ENCODE results near the gene WNK1.
"Not testable (repeated sequence)": the region's sequence is repeated elsewhere in the genome, so short reads cannot be mapped to it uniquely, and the experiment has no call there.

The WNK1 gene

GRCh38 chr12:788288-788687 lies 35.9 kb downstream of the WNK1 start:
- Histone ChIP-seq H3K9me3 (ENCODE audit: low read length) (no peaks in the 10 kb centered on the region), H3K27me3 (ENCODE audit: control insufficient read depth in 1 of 2, insufficient read depth in 2 of 2, low read length in 2 of 2) (no peaks in the 10 kb centered on the region), H3K4me1 (ENCODE audit: insufficient read depth, low read length) (peaks cover 20% of the 10 kb centered on the region), H3K36me3 (ENCODE audit: insufficient read depth, low read length) (no peaks in the 10 kb centered on the region), H3K27ac (ENCODE audit: low read depth, low read length) (no peak overlapping the region), H3K9ac (ENCODE audit: low read length) (no peak overlapping the region), H3K4me3 (ENCODE audit: low read depth in 1 of 2, low read length in 2 of 2) (no peak overlapping the region)

- not testable (repeated sequence) for H3K4me3 ChIP-seq (ENCODE audit: low read depth in 1 of 2, low read length in 2 of 2); H3K36me3 ChIP-seq (ENCODE audit: insufficient read depth, low read length); H3K9ac ChIP-seq (ENCODE audit: low read length); H3K27ac ChIP-seq (ENCODE audit: low read depth, low read length); H3K27me3 ChIP-seq (ENCODE audit: control insufficient read depth in 1 of 2, insufficient read depth in 2 of 2, low read length in 2 of 2); H3K9me3 ChIP-seq (ENCODE audit: low read length)
- peaks cover 25% of the 10 kb centered on the region for H3K4me1 ChIP-seq (ENCODE audit: insufficient read depth, low read length)
Observed at GRCh38 chr12:788762-789161, 36.4 kb downstream of the WNK1 start.

DNA sequence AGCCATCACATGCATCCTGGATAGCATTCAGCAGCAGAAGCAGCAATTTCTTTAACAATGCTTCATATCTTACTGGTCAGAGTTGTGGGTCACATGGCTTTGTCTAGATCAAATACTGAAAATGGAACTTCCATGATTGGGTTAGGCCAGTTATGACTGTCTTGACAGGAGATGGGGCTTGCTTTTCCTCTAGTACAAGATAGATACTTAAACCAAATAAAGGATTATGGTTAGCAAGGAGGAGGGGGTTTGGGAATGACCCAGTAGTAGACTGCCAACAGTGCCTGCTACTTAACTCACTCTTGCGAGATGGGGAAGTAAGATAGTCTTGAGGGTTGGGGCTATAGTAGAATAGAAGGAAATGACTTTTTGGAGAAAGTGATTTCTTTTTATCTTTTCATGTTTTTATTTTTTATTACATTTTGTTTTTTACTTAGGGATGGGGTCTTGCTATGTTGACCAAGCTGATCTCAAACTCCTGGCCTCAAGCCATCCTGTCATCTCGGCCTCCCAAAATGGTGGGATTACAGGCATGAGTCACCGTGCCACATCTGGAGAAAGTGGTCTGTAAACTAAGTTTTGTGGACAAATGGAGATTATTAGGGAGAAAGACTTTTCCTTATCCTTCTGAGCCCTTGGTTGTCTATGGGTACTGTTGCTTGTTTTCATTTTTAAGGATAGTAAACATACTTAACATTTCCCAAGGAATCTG lies 37.6 kb downstream of the WNK1 start:
- Histone ChIP-seq H3K9ac (ENCODE audit: low read length) (no peak overlapping the region), H3K4me3 (ENCODE audit: low read depth in 1 of 2, low read length in 2 of 2) (no peak overlapping the region), H3K36me3 (ENCODE audit: insufficient read depth, low read length) (no peaks in the 10 kb centered on the region), H3K4me1 (ENCODE audit: insufficient read depth, low read length) (peaks cover 28% of the 10 kb centered on the region), H3K9me3 (ENCODE audit: low read length) (no peaks in the 10 kb centered on the region), H3K27ac (ENCODE audit: low read depth, low read length) (no peak overlapping the region), H3K27me3 (ENCODE audit: control insufficient read depth in 1 of 2, insufficient read depth in 2 of 2, low read length in 2 of 2) (no peaks in the 10 kb centered on the region)

DNA sequence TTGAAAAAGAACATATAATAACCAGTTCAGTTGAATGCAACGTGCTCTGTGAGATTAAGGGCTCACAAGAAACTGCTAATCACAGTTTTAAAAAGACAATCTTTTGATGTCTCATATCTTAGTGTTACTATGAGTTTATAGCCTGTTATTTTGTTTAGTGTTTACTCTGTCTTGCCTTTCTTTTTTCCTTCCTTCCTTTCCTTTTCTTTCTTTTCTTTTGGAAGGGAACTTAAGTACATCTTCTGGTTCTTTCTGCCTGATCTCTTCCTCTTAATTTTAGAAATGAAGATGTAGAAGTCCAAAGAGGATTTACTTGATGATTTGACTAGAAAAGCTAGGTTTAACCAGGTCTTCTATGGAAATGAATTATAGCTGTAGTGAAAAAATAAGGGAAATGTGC lies 38.2 kb downstream of the WNK1 start:
- Histone ChIP-seq H3K27ac (ENCODE audit: low read depth, low read length) (no peak overlapping the region), H3K36me3 (ENCODE audit: insufficient read depth, low read length) (no peaks in the 10 kb centered on the region), H3K4me3 (ENCODE audit: low read depth in 1 of 2, low read length in 2 of 2) (no peak overlapping the region), H3K27me3 (ENCODE audit: control insufficient read depth in 1 of 2, insufficient read depth in 2 of 2, low read length in 2 of 2) (no peaks in the 10 kb centered on the region), H3K9ac (ENCODE audit: low read length) (no peak overlapping the region), H3K4me1 (ENCODE audit: insufficient read depth, low read length) (peaks cover 34% of the 10 kb centered on the region), H3K9me3 (ENCODE audit: low read length) (no peaks in the 10 kb centered on the region)

- H3K4me1 ChIP-seq (ENCODE audit: insufficient read depth, low read length): peaks cover 31% of the 10 kb centered on the region
Observed at GRCh38 chr12:793037-793436, 40.7 kb downstream of the WNK1 start.

GRCh38 chr12:793711-794110 lies 41.3 kb downstream of the WNK1 start:
- no peaks in the 10 kb centered on the region for H3K36me3 ChIP-seq (ENCODE audit: insufficient read depth, low read length)
- H3K4me3 ChIP-seq (ENCODE audit: low read depth in 1 of 2, low read length in 2 of 2): no peak overlapping the region
- H3K27ac ChIP-seq (ENCODE audit: low read depth, low read length): no peak overlapping the region
- no peaks in the 10 kb centered on the region for H3K27me3 ChIP-seq (ENCODE audit: control insufficient read depth in 1 of 2, insufficient read depth in 2 of 2, low read length in 2 of 2)
- H3K9ac ChIP-seq (ENCODE audit: low read length): no peak overlapping the region
- no peaks in the 10 kb centered on the region for H3K9me3 ChIP-seq (ENCODE audit: low read length)
- peaks cover 31% of the 10 kb centered on the region for H3K4me1 ChIP-seq (ENCODE audit: insufficient read depth, low read length)

More at GRCh38 chr12:793037-793436, 40.7 kb downstream of the WNK1 start:
- H3K36me3 ChIP-seq (ENCODE audit: insufficient read depth, low read length): no peaks in the 10 kb centered on the region
- no peaks in the 10 kb centered on the region for H3K27me3 ChIP-seq (ENCODE audit: control insufficient read depth in 1 of 2, insufficient read depth in 2 of 2, low read length in 2 of 2)
- H3K4me3 ChIP-seq (ENCODE audit: low read depth in 1 of 2, low read length in 2 of 2): no peak overlapping the region
- no peak overlapping the region for H3K9ac ChIP-seq (ENCODE audit: low read length)
- H3K9me3 ChIP-seq (ENCODE audit: low read length): no peaks in the 10 kb centered on the region
- H3K27ac ChIP-seq (ENCODE audit: low read depth, low read length): no peak overlapping the region

DNA sequence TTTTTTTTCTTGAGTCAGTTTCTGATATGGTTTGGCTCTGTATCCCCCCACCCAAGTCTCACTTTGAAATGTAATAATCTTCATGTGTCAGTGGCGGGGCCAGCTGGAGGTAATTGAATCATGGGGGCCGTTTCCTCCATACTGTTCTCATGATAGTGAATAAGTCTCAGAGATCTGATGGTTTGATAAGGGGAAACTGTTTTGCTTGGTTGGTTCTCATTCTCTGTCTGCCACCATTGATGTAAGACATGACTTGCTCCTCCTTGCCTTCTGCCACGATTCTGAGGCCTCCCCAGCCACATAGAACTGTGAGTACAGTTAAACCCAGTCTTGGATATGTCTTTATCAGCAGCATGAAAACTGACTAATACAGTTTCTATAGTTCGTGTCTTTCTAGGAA lies 42.9 kb downstream of the WNK1 start:
- Histone ChIP-seq H3K9me3 (ENCODE audit: low read length) (no peaks in the 10 kb centered on the region), H3K4me3 (ENCODE audit: low read depth in 1 of 2, low read length in 2 of 2) (no peak overlapping the region), H3K9ac (ENCODE audit: low read length) (no peak overlapping the region), H3K36me3 (ENCODE audit: insufficient read depth, low read length) (no peaks in the 10 kb centered on the region), H3K27ac (ENCODE audit: low read depth, low read length) (no peak overlapping the region), H3K4me1 (ENCODE audit: insufficient read depth, low read length) (peaks cover 17% of the 10 kb centered on the region), H3K27me3 (ENCODE audit: control insufficient read depth in 1 of 2, insufficient read depth in 2 of 2, low read length in 2 of 2) (no peaks in the 10 kb centered on the region)

DNA sequence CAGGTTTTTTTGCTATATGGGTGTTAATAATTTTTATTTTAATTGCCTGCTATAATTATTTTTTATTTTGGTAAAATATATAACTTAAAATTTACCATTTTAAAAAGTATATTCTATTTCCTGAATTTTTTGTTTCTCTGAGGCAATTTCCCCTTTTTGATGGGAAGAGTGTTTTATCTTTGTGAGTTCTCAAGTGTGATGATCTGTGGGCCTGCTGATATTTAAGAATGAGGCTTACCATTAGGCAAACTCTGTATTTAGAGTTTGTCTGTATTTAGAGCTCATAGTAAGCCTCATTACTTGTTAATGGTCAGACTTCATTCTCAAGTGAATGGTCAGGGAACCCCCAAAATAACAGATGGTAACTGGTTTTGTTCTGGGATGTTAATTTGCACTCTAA lies 48.0 kb downstream of the WNK1 start:
- Histone ChIP-seq H3K4me1 (ENCODE audit: insufficient read depth, low read length) (peaks cover 18% of the 10 kb centered on the region), H3K27ac (ENCODE audit: low read depth, low read length) (no peak overlapping the region), H3K4me3 (ENCODE audit: low read depth in 1 of 2, low read length in 2 of 2) (no peak overlapping the region), H3K36me3 (ENCODE audit: insufficient read depth, low read length) (no peaks in the 10 kb centered on the region), H3K9me3 (ENCODE audit: low read length) (no peaks in the 10 kb centered on the region), H3K27me3 (ENCODE audit: control insufficient read depth in 1 of 2, insufficient read depth in 2 of 2, low read length in 2 of 2) (no peaks in the 10 kb centered on the region), H3K9ac (ENCODE audit: low read length) (no peak overlapping the region)

DNA sequence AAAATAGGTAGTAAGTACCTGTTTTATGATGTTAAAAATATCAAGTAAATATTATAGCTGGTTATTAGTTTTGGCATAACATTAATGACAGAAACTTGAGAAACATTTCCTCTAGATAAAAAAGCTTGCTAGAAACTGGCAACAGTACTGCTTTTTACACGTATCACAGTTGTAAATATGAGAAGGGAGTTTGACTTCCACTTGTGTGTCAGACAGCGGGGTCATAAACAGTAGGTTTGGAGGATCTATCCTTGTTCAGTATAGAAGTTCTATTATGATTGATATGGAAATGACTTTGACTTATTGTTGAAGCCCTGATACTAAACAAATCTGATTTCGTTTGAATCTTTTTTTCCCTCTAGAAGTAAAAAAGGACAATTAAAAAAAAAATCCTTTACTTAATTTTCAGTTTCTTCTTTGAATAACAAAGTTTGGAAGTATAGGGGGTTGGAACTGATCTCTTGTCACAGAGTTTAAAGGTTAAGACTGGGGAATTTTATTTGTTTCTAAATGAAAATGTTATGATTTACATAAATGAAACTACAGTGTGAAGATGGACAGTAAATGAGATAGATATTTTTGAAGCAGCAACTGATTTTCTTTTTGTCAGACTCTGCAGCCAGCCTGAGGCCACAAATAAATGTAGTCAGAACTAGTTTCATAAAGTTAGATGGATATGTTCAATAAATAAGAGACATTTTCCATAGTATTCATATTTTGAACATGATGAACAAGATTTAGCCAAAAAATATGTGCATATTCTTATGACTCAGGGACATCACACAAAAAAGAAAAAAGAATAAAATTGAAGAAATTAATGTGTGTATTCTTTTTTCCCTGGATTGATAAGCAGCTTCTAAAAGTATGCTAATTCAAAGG lies 50.1 kb downstream of the WNK1 start:
- H3K9ac ChIP-seq (ENCODE audit: low read length): no peak overlapping the region
- no peaks in the 10 kb centered on the region for H3K9me3 ChIP-seq (ENCODE audit: low read length)
- peaks cover 26% of the 10 kb centered on the region for H3K4me1 ChIP-seq (ENCODE audit: insufficient read depth, low read length)

DNA sequence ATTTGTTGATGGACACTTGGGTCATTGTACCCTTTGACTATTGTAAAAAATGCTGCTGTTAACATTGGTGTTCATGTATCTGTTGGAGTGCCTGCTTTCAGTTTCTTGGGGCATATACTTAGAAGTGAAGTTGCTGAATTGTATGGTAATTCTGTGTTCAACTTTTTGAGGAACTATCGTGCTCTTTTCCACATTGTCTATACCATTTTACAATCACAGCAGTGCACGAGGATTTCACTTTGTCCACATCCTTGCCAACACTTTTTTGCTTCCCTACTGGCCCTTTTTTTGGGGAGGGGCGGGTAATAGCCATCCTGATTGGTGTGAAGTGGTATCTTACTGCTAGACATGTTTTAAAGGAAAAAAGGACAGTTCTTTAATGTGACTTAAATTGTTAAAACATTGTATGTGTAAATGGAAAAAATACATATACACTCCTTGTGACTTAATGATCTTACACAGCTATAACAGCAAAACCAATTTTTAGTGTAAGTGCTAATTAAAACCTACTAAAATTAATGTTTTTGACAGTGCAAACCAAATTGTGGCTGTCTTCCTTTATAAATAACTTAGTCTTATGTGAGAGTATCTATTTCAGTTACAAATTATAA lies 52.7 kb downstream of the WNK1 start:
- no peaks in the 10 kb centered on the region for H3K27me3 ChIP-seq (ENCODE audit: control insufficient read depth in 1 of 2, insufficient read depth in 2 of 2, low read length in 2 of 2)
- H3K9me3 ChIP-seq (ENCODE audit: low read length): no peaks in the 10 kb centered on the region
- no peak overlapping the region for H3K27ac ChIP-seq (ENCODE audit: low read depth, low read length)
- no peak overlapping the region for H3K4me3 ChIP-seq (ENCODE audit: low read depth in 1 of 2, low read length in 2 of 2)
- no peaks in the 10 kb centered on the region for H3K36me3 ChIP-seq (ENCODE audit: insufficient read depth, low read length)
- H3K4me1 ChIP-seq (ENCODE audit: insufficient read depth, low read length): peaks cover 26% of the 10 kb centered on the region
- H3K9ac ChIP-seq (ENCODE audit: low read length): no peak overlapping the region

More for the DNA sequence above, 50.1 kb downstream of the WNK1 start:
- H3K27me3 ChIP-seq (ENCODE audit: control insufficient read depth in 1 of 2, insufficient read depth in 2 of 2, low read length in 2 of 2): no peaks in the 10 kb centered on the region
- H3K36me3 ChIP-seq (ENCODE audit: insufficient read depth, low read length): no peaks in the 10 kb centered on the region
- no peak overlapping the region for H3K27ac ChIP-seq (ENCODE audit: low read depth, low read length)
- H3K4me3 ChIP-seq (ENCODE audit: low read depth in 1 of 2, low read length in 2 of 2): no peak overlapping the region

DNA sequence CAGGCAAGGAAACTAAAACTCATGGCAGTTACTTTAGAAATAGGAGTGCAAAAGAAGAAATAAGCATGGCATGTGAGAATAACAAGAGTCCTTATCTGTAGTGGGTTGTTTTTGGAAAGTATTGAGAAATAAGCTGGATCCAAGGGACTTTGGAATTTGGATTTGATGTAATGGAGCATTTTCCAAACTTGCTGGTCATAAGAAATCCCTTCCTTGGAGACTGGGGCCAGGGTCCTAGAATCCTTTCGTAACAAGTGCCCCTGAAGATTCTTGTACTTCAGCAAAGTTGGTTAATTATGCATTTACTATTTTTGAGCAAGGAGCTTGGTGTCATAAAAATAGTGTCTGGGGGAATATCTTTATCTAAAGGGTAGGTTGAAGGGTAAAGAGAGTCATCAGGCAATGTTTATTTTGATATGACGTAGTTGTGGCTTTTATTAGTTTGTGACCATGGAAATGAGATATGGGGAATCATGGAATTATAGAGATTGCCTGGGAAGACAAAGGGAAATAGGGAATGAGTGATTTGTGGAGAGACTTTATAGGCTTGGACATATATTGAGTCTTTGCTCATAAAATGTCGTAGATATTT lies 53.9 kb downstream of the WNK1 start:
- Histone ChIP-seq H3K4me1 (ENCODE audit: insufficient read depth, low read length) (peaks cover 32% of the 10 kb centered on the region), H3K36me3 (ENCODE audit: insufficient read depth, low read length) (no peaks in the 10 kb centered on the region), H3K9ac (ENCODE audit: low read length) (no peak overlapping the region), H3K9me3 (ENCODE audit: low read length) (no peaks in the 10 kb centered on the region), H3K4me3 (ENCODE audit: low read depth in 1 of 2, low read length in 2 of 2) (no peak overlapping the region), H3K27me3 (ENCODE audit: control insufficient read depth in 1 of 2, insufficient read depth in 2 of 2, low read length in 2 of 2) (no peaks in the 10 kb centered on the region), H3K27ac (ENCODE audit: low read depth, low read length) (no peak overlapping the region)
